ENCODE measurements around the gene PPT2. TPM values are rescaled to one million over a fixed set of nuclear protein-coding genes. Genes with fewer than 3 reads are reported as not detected.
A peak's percentile ranks its signal among the peaks of the same experiment; 100 is the strongest.

The PPT2 gene
- total and polyA plus RNA-seq, 2 of the 13 experiments (the other 11 are each of a cell fraction or from before 2014, with no cell fraction given): 39.2 to 61.8 TPM

DNA sequence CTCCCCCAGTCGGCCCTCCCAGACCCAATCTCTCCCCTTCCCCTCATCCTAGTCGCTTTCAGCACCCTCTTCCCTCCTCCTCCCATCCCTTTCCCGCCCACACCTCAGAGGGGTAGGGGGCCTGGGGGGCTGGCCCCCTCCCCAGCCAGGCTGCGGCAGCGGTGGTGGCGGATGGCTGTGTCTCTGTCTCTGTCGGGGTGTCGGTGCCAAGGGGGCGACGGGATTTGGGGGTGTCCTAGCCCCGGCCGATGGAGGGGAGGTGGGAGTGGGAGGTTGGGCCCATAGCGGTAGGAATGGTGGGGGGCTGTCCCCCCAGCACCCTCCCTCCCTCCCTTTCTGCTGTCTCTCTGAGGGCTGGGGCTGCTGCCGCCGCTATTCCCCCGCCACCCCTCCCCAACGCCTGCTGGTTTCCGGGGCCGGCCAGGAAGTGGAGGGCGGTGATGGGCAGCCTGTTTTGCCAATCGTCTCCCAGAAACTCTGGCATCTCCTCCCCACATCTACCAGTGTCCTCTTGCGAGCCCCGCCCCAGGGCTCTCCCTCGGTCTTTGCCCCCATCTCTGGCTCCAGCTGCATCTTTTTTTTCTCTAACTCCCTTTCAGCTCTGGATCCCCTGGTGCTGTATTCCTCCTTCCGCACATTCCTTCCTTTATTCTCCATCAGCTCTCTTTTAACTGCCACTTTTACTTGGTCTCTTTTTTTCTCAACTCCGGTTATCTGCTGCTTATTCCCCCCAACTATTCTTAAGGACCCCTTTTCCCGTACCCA is 22.0 kb downstream of the PPT2 start, which contains the start of gene AGPAT1 (continued):
- TF ChIP-seq ZNF547 (CRISPR knock-in tag; IDR thresholded peaks at IDR 0.05) (no peak; the same call in 1 of the 2 replicates), CENPX (CRISPR knock-in tag; IDR thresholded peaks at IDR 0.05) (no peak), MXI1 (IDR thresholded peaks at IDR 0.05; ENCODE audit: borderline replicate concordance, low read depth, low read length) (peak; percentile 46; the same call in 1 of the 3 replicates), POLR2A (IDR thresholded peaks at IDR 0.05; ENCODE audit: insufficient read depth in 1 of 2, low read depth in 2 of 2, low read length in 2 of 2) (peak; percentile 52 to 88; a peak in 3 of 4 replicates), ELF3 (CRISPR knock-in tag; IDR thresholded peaks at IDR 0.05) (no peak; the same call in 1 of the 2 replicates), MZF1 (CRISPR knock-in tag; IDR thresholded peaks at IDR 0.05; ENCODE audit: borderline replicate concordance) (no peak)
- TF ChIP-seq, protein P1, sequence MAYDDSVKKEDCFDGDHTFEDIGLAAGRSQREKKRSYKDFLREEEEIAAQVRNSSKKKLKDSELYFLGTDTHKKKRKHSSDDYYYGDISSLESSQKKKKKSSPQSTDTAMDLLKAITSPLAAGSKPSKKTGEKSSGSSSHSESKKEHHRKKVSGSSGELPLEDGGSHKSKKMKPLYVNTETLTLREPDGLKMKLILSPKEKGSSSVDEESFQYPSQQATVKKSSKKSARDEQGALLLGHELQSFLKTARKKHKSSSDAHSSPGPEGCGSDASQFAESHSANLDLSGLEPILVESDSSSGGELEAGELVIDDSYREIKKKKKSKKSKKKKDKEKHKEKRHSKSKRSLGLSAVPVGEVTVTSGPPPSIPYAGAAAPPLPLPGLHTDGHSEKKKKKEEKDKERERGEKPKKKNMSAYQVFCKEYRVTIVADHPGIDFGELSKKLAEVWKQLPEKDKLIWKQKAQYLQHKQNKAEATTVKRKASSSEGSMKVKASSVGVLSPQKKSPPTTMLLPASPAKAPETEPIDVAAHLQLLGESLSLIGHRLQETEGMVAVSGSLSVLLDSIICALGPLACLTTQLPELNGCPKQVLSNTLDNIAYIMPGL (CRISPR knock-in tag; IDR thresholded peaks at IDR 0.05; ENCODE audit: borderline replicate concordance in 1 of 2, low read depth in 1 of 2): peak; percentile 62 to 74; a peak in 3 of 4 replicates
- TF ChIP-seq, protein P2, sequence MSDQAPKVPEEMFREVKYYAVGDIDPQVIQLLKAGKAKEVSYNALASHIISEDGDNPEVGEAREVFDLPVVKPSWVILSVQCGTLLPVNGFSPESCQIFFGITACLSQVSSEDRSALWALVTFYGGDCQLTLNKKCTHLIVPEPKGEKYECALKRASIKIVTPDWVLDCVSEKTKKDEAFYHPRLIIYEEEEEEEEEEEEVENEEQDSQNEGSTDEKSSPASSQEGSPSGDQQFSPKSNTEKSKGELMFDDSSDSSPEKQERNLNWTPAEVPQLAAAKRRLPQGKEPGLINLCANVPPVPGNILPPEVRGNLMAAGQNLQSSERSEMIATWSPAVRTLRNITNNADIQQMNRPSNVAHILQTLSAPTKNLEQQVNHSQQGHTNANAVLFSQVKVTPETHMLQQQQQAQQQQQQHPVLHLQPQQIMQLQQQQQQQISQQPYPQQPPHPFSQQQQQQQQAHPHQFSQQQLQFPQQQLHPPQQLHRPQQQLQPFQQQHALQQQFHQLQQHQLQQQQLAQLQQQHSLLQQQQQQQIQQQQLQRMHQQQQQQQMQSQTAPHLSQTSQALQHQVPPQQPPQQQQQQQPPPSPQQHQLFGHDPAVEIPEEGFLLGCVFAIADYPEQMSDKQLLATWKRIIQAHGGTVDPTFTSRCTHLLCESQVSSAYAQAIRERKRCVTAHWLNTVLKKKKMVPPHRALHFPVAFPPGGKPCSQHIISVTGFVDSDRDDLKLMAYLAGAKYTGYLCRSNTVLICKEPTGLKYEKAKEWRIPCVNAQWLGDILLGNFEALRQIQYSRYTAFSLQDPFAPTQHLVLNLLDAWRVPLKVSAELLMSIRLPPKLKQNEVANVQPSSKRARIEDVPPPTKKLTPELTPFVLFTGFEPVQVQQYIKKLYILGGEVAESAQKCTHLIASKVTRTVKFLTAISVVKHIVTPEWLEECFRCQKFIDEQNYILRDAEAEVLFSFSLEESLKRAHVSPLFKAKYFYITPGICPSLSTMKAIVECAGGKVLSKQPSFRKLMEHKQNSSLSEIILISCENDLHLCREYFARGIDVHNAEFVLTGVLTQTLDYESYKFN (CRISPR knock-in tag; conservative IDR thresholded peaks at IDR 0.05): peak; percentile 73
- TF ChIP-seq, protein P3, sequence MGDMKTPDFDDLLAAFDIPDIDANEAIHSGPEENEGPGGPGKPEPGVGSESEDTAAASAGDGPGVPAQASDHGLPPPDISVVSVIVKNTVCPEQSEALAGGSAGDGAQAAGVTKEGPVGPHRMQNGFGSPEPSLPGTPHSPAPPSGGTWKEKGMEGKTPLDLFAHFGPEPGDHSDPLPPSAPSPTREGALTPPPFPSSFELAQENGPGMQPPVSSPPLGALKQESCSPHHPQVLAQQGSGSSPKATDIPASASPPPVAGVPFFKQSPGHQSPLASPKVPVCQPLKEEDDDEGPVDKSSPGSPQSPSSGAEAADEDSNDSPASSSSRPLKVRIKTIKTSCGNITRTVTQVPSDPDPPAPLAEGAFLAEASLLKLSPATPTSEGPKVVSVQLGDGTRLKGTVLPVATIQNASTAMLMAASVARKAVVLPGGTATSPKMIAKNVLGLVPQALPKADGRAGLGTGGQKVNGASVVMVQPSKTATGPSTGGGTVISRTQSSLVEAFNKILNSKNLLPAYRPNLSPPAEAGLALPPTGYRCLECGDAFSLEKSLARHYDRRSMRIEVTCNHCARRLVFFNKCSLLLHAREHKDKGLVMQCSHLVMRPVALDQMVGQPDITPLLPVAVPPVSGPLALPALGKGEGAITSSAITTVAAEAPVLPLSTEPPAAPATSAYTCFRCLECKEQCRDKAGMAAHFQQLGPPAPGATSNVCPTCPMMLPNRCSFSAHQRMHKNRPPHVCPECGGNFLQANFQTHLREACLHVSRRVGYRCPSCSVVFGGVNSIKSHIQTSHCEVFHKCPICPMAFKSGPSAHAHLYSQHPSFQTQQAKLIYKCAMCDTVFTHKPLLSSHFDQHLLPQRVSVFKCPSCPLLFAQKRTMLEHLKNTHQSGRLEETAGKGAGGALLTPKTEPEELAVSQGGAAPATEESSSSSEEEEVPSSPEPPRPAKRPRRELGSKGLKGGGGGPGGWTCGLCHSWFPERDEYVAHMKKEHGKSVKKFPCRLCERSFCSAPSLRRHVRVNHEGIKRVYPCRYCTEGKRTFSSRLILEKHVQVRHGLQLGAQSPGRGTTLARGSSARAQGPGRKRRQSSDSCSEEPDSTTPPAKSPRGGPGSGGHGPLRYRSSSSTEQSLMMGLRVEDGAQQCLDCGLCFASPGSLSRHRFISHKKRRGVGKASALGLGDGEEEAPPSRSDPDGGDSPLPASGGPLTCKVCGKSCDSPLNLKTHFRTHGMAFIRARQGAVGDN (CRISPR knock-in tag; IDR thresholded peaks at IDR 0.05): peak; percentile 79
- TF ChIP-seq, protein P4, sequence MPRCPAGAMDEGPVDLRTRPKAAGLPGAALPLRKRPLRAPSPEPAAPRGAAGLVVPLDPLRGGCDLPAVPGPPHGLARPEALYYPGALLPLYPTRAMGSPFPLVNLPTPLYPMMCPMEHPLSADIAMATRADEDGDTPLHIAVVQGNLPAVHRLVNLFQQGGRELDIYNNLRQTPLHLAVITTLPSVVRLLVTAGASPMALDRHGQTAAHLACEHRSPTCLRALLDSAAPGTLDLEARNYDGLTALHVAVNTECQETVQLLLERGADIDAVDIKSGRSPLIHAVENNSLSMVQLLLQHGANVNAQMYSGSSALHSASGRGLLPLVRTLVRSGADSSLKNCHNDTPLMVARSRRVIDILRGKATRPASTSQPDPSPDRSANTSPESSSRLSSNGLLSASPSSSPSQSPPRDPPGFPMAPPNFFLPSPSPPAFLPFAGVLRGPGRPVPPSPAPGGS (CRISPR knock-in tag; IDR thresholded peaks at IDR 0.05): peak; percentile 87
- TF ChIP-seq, protein P5, sequence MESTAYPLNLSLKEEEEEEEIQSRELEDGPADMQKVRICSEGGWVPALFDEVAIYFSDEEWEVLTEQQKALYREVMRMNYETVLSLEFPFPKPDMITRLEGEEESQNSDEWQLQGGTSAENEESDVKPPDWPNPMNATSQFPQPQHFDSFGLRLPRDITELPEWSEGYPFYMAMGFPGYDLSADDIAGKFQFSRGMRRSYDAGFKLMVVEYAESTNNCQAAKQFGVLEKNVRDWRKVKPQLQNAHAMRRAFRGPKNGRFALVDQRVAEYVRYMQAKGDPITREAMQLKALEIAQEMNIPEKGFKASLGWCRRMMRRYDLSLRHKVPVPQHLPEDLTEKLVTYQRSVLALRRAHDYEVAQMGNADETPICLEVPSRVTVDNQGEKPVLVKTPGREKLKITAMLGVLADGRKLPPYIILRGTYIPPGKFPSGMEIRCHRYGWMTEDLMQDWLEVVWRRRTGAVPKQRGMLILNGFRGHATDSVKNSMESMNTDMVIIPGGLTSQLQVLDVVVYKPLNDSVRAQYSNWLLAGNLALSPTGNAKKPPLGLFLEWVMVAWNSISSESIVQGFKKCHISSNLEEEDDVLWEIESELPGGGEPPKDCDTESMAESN (CRISPR knock-in tag; conservative IDR thresholded peaks at IDR 0.05): 0 out of 2 replicates have a peak, but pooled peaks have one; percentile 62
- TF ChIP-seq, protein P6, sequence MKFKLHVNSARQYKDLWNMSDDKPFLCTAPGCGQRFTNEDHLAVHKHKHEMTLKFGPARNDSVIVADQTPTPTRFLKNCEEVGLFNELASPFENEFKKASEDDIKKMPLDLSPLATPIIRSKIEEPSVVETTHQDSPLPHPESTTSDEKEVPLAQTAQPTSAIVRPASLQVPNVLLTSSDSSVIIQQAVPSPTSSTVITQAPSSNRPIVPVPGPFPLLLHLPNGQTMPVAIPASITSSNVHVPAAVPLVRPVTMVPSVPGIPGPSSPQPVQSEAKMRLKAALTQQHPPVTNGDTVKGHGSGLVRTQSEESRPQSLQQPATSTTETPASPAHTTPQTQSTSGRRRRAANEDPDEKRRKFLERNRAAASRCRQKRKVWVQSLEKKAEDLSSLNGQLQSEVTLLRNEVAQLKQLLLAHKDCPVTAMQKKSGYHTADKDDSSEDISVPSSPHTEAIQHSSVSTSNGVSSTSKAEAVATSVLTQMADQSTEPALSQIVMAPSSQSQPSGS (CRISPR knock-in tag; IDR thresholded peaks at IDR 0.05): no peak
